ENCODE data around the gene CYP2C8.

- TF ChIP-seq CTCF (IDR thresholded peaks at IDR 0.05) (no peak), POLR2A (IDR thresholded peaks at IDR 0.05) (no peak)
These were observed 42.8 kb downstream of the CYP2C8 start for GRCh38 chr10:95026461-95026860.
